HepG2 (cell line): ENCODE results near the gene KIAA0825. TPM values are rescaled to one million over a fixed set of nuclear protein-coding genes. Genes with fewer than 3 reads are reported as not detected.

ENCODE experiments used
- ATAC-seq: fragments of 200-7000 bp; cut with Tn5 transposase; 3 replicates; pipeline ENCODE4 v1.9.1; 2020; ENCODE audit warnings: mild to moderate bottlenecking, moderate library complexity
- BruUV-seq: library from RNA; stranded (reverse); fragments of 400-500 nt; replicated peaks from 2 replicates; lab custom pipeline; 2021; lab: Mats Ljungman, UMichigan
- CTCF ChIA-PET: fragments of 300-600 bp; formaldehyde crosslinking; extraction: SDS; loops from one replicate; lab custom pipeline; 2021; ENCODE audit warnings: low total read pairs, inconsistent platforms, low intra/inter-chr PET ratio; lab: Yijun Ruan, JAX
- POLR2A ChIA-PET: fragments of 350-600 bp; sonication (Branson Sonifier 250); formaldehyde crosslinking; loops from one replicate; lab custom pipeline; 2020; ENCODE audit warnings: antibody characterized with exemption, inconsistent platforms; lab: Yijun Ruan, JAX
- DNase-seq: peaks from one replicate; pipeline ENCODE4 v3.0.0-alpha.2; 2015; ENCODE audit warnings: low spot score
- FAIRE-seq: peaks from 3 replicates; lab custom pipeline; 2011; peaks lifted over from hg19 to GRCh38; lab: Jason Lieb, UNC
- H2AFZ ChIP-seq: one replicate; pipeline ENCODE4 v1.6.1; 2011; ENCODE audit warnings: low read length, inconsistent platforms
- H3K27ac ChIP-seq: fragments of 300-600 bp; 3 replicates; pipeline ENCODE4 v1.8.0; 2011; ENCODE audit warnings: mixed run types, mild to moderate bottlenecking, mixed read lengths, low read length, inconsistent platforms; ENCODE audit not compliant: insufficient read depth; ENCODE audit errors: extremely low read length
- H3K27me3 ChIP-seq, 2 experiments: fragments of 200-600 bp in 1 of 2; 2 replicates in 1 of 2; 3 replicates in 1 of 2; pipeline versions ENCODE4 v1.6.0 to v1.8.0; 2011; ENCODE audit warnings: low read length in 2 of 2, mild to moderate bottlenecking in 2 of 2, moderate library complexity in 2 of 2, inconsistent platforms in 1 of 2; ENCODE audit not compliant: insufficient read depth in 2 of 2, control insufficient read depth in 1 of 2
- H3K36me3 ChIP-seq, 2 experiments: fragments of 200-600 bp in 1 of 2; replicated peaks in 1 of 2; 2 replicates in 1 of 2; 3 replicates in 1 of 2; pipeline versions ENCODE4 v1.5.1 to v1.8.0; 2011; ENCODE audit warnings: low read length in 2 of 2, inconsistent platforms in 1 of 2; ENCODE audit not compliant: insufficient read depth in 2 of 2, control insufficient read depth in 1 of 2
- H3K4me1 ChIP-seq: 2 replicates; pipeline ENCODE4 v1.5.1; 2012; ENCODE audit warnings: low read length, inconsistent platforms; ENCODE audit not compliant: insufficient read depth
- H3K4me2 ChIP-seq: 2 replicates; pipeline ENCODE4 v1.6.0; 2011; ENCODE audit warnings: low read depth, low read length, inconsistent platforms
- H3K4me3 ChIP-seq, 3 experiments: fragments of 200-600 bp in 1 of 3; sonication (generic), shearing (Covaris generic) in 1 of 3; replicated peaks in 1 of 3; 2 replicates each; pipeline ENCODE4 v1.5.1; 2011 to 2016; ENCODE audit warnings: low read length in 3 of 3, inconsistent platforms in 2 of 3, low read depth in 2 of 3, mild to moderate bottlenecking in 2 of 3, control low read depth in 1 of 3, mixed read lengths in 1 of 3; ENCODE audit not compliant: insufficient read depth in 1 of 3
- H3K79me2 ChIP-seq: one replicate; pipeline ENCODE4 v1.6.1; 2011; ENCODE audit warnings: low read length, inconsistent platforms; ENCODE audit not compliant: insufficient read depth
- H3K9ac ChIP-seq: 2 replicates; pipeline ENCODE4 v1.6.0; 2011; ENCODE audit warnings: mild to moderate bottlenecking, low read depth, low read length, inconsistent platforms; ENCODE audit not compliant: insufficient read depth
- H3K9me3 ChIP-seq: 2 replicates; pipeline ENCODE4 v1.5.1; 2012; ENCODE audit warnings: mild to moderate bottlenecking, low read length
- H4K20me1 ChIP-seq: 2 replicates; pipeline ENCODE4 v1.6.0; 2011; ENCODE audit warnings: inconsistent platforms, mild to moderate bottlenecking, low read length, moderate library complexity; ENCODE audit not compliant: insufficient read depth
- KLF9 ChIP-seq: IDR thresholded peaks from 2 replicates; pipeline ENCODE4 v1.6.1; 2016; ENCODE audit warnings: low read depth
- MAFK ChIP-seq, 2 experiments: IDR thresholded peaks in 1 of 2; conservative IDR thresholded peaks in 1 of 2; 2 replicates each; pipeline ENCODE4 v1.6.1; 2011; ENCODE audit warnings: improper control_type of control experiment in 2 of 2, low read length in 2 of 2
- MATR3 ChIP-seq: sonication (generic); formaldehyde crosslinking; IDR thresholded peaks from 2 replicates; pipeline ENCODE4 v1.4.0; 2020; ENCODE audit warnings: missing genetic modification reagents
- MIER2 ChIP-seq: IDR thresholded peaks from 2 replicates; pipeline ENCODE4 v1.6.1; 2016; ENCODE audit warnings: missing biosample characterization, missing genetic modification reagents
- MXI1 ChIP-seq: IDR thresholded peaks from 3 replicates; pipeline ENCODE4 v1.6.1; 2012; ENCODE audit warnings: low read depth, low read length, inconsistent platforms, borderline replicate concordance
- MYC ChIP-seq: sonication (generic); formaldehyde crosslinking; IDR thresholded peaks from 2 replicates; pipeline ENCODE4 v1.9.0; 2021; ENCODE audit warnings: missing genetic modification reagents, borderline replicate concordance
- PHF21A ChIP-seq: sonication (generic); formaldehyde crosslinking; IDR thresholded peaks from 2 replicates; pipeline ENCODE4 v1.5.0; 2020; ENCODE audit warnings: mild to moderate bottlenecking, missing genetic modification reagents
- SMAD1 ChIP-seq: sonication (generic); formaldehyde crosslinking; IDR thresholded peaks from 2 replicates; pipeline ENCODE4 v1.4.0; 2020; ENCODE audit warnings: missing genetic modification reagents, low read depth, mild to moderate bottlenecking, borderline replicate concordance
- SP2 ChIP-seq: sonication (generic); formaldehyde crosslinking; IDR thresholded peaks from 2 replicates; pipeline ENCODE4 v1.5.1; 2020; ENCODE audit warnings: mild to moderate bottlenecking, missing genetic modification reagents
- SRSF4 ChIP-seq: fragments of 200-400 bp; formaldehyde crosslinking; IDR thresholded peaks from one replicate; pipeline ENCODE4 v1.6.1; 2018; ENCODE audit warnings: mild to moderate bottlenecking, low read depth, low read length, moderate library complexity; ENCODE audit not compliant: poor library complexity, severe bottlenecking
- STAT5B ChIP-seq: sonication (generic); formaldehyde crosslinking; IDR thresholded peaks from 2 replicates; pipeline ENCODE4 v1.4.0; 2020; ENCODE audit warnings: missing genetic modification reagents
- TBL1XR1 ChIP-seq: fragments of 150-350 bp; IDR thresholded peaks from 2 replicates; pipeline ENCODE4 v1.6.1; 2014; ENCODE audit warnings: borderline replicate concordance, low read length; ENCODE audit not compliant: partially characterized antibody
- TCF7 ChIP-seq: sonication (generic); IDR thresholded peaks from 2 replicates; pipeline ENCODE4 v1.6.1; 2016; ENCODE audit warnings: antibody characterized with exemption, low read depth
- ZNF34 ChIP-seq: sonication (generic); formaldehyde crosslinking; IDR thresholded peaks from 2 replicates; pipeline ENCODE4 v1.4.0; 2020; ENCODE audit warnings: mild to moderate bottlenecking, missing genetic modification reagents, borderline replicate concordance
- ZNF44 ChIP-seq: sonication (generic); formaldehyde crosslinking; IDR thresholded peaks from 2 replicates; pipeline ENCODE4 v1.5.1; 2020; ENCODE audit warnings: mild to moderate bottlenecking, missing genetic modification reagents
- ZNF776 ChIP-seq: sonication (generic); formaldehyde crosslinking; IDR thresholded peaks from 2 replicates; pipeline ENCODE4 v1.4.0; 2020; ENCODE audit warnings: mild to moderate bottlenecking, missing genetic modification reagents
- ZNF777 ChIP-seq: sonication (generic); formaldehyde crosslinking; IDR thresholded peaks from 2 replicates; pipeline ENCODE4 v1.4.0; 2020; ENCODE audit warnings: missing genetic modification reagents
- ZZZ3 ChIP-seq: sonication (generic); formaldehyde crosslinking; IDR thresholded peaks from 2 replicates; pipeline ENCODE4 v1.4.0; 2020; ENCODE audit warnings: missing genetic modification reagents, mild to moderate bottlenecking, borderline replicate concordance
- WGBS: methylation state at CpG from one replicate; pipeline ENCODE4 v1.1.6; 2017; ENCODE audit warnings: low lambda C conversion rate; 5-methylcytosine and 5-hydroxymethylcytosine counted together
- in situ Hi-C: cut with HindIII; loops from 2 replicates; pipeline ENCODE4 v1.10.0; 2017; ENCODE audit warnings: low pct_unique_long_range_greater_than_20kb; ENCODE audit not compliant: extremely low pct_ligation_motif_present
- intact Hi-C: fragments of 100-400 bp; cut with micrococcal nuclease; formaldehyde crosslinking; loops from one replicate; pipeline ENCODE4 v1.10.0; 2022; ENCODE audit not compliant: unreplicated experiment
- polyA plus RNA-seq, 8 experiments: library from polyadenylated mRNA; depleted of rRNA in 3 of 8; stranded (reverse) in 7 of 8; unstranded in 1 of 8; fragments of >200 nt; fragmentation: Illumina TruSeq in 4 of 8; extraction: Trizol in 4 of 8; gene quantifications; 2 replicates each; pipeline versions ENCODE4 v1.2.1 to v1.2.3, GENCODE V29; 2011 to 2016; ENCODE audit warnings: low read depth in 4 of 8, missing spikeins in 1 of 8, mixed read lengths in 1 of 8; ENCODE audit not compliant: insufficient read depth in 1 of 8
- total RNA-seq, 5 experiments: library from RNA; depleted of rRNA; stranded (reverse); fragments of >200 nt; fragmentation: Illumina TruSeq; extraction: Trizol; gene quantifications; 2 replicates each; pipeline ENCODE4 v1.2.3, GENCODE V29; 2016; ENCODE audit warnings: low read depth in 1 of 5
- TF ChIP-seq, protein P1 (sequence below): IDR thresholded peaks from 2 replicates; pipeline ENCODE4 v1.6.1; 2012; ENCODE audit warnings: low read length, improper control_type of control experiment

KIAA0825 gene
- total and polyA plus RNA-seq, 2 of the 13 experiments (the other 11 are each of a cell fraction or from before 2014, with no cell fraction given) = 0.05 to 0.51 TPM

DNA sequence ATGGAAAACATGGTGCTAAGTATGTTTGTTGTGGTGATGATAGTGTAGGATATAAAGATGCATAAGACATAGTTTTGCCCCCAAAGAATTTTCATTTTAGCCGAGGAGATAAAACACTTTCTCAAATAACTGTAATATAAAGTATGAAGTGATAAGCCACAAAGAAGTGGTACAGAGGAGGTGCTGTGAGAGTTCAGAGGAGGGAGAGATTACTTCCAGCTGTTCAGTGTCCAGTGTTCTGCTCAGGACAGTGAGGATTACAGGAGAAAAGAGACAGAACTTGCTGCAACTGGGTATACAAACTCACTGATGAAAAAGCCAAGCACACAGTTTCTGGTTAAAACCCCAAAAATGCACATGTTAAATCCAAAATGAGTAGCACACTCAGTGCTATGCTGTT is 309.3 kb downstream of the KIAA0825 start:
- in situ Hi-C loops = no loop called here
- intact Hi-C loops = no loop called here
- 0% methylated on average over 1 of the region's 1 CpG for WGBS
- Histone ChIP-seq H3K79me2 (no peaks in the 10 kb centered on the region), H3K27me3 (no peaks in the 10 kb centered on the region; a peak in 1 of 5 replicates), H2AFZ (no peak overlapping the region), H3K4me2 (no peak overlapping the region), H3K4me3 (no peak overlapping the region), H3K36me3 (no peaks in the 10 kb centered on the region), H3K4me1 (no peaks in the 10 kb centered on the region), H3K27ac (no peak overlapping the region), H3K9ac (no peak overlapping the region), H4K20me1 (no peaks in the 10 kb centered on the region), H3K9me3 (no peaks in the 10 kb centered on the region)
- DNase-seq (no peak), FAIRE-seq (no peak)
- CTCF ChIA-PET = no interaction called here
- POLR2A ChIA-PET = no interaction called here
- no TSS peak for BruUV-seq
- TF ChIP-seq SP2 (CRISPR knock-in tag) (no peak), MXI1 (no peak), ZNF777 (no peak), STAT5B (CRISPR knock-in tag) (no peak), MAFK (conservative IDR thresholded peaks at IDR 0.05 in 1 of 2, IDR thresholded peaks at IDR 0.05 in 1 of 2; ENCODE audit: low read length in 2 of 2) (no peak), ZZZ3 (CRISPR knock-in tag) (no peak), MIER2 (CRISPR knock-in tag) (no peak), MYC (CRISPR knock-in tag) (no peak), KLF9 (CRISPR knock-in tag) (no peak), PHF21A (no peak), ZNF34 (CRISPR knock-in tag) (no peak), TCF7 (no peak), MATR3 (no peak), TBL1XR1 (no peak), SMAD1 (no peak), ZNF776 (CRISPR knock-in tag) (no peak), ZNF44 (no peak), SRSF4 (no peak)
- TF ChIP-seq, protein P1, sequence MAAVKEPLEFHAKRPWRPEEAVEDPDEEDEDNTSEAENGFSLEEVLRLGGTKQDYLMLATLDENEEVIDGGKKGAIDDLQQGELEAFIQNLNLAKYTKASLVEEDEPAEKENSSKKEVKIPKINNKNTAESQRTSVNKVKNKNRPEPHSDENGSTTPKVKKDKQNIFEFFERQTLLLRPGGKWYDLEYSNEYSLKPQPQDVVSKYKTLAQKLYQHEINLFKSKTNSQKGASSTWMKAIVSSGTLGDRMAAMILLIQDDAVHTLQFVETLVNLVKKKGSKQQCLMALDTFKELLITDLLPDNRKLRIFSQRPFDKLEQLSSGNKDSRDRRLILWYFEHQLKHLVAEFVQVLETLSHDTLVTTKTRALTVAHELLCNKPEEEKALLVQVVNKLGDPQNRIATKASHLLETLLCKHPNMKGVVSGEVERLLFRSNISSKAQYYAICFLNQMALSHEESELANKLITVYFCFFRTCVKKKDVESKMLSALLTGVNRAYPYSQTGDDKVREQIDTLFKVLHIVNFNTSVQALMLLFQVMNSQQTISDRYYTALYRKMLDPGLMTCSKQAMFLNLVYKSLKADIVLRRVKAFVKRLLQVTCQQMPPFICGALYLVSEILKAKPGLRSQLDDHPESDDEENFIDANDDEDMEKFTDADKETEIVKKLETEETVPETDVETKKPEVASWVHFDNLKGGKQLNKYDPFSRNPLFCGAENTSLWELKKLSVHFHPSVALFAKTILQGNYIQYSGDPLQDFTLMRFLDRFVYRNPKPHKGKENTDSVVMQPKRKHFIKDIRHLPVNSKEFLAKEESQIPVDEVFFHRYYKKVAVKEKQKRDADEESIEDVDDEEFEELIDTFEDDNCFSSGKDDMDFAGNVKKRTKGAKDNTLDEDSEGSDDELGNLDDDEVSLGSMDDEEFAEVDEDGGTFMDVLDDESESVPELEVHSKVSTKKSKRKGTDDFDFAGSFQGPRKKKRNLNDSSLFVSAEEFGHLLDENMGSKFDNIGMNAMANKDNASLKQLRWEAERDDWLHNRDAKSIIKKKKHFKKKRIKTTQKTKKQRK = no peak
- TF ChIP-seq, all 625 proteins: peak for 0
- no peak for ATAC-seq
